ENCODE data around the gene GRIFIN. TPM values are rescaled to one million over a fixed set of nuclear protein-coding genes. Genes with fewer than 3 reads are reported as not detected.

The GRIFIN gene
- total and polyA plus RNA-seq, 7 donors: not detected

GRCh38 chr7:2500701-2501100 lies 24.5 kb upstream of the GRIFIN start:
- Histone ChIP-seq H3K4me1 (no peaks in the 10 kb centered on the region), H3K27ac (no peak overlapping the region), H3K9me3 (no peaks in the 10 kb centered on the region), H3K4me3 (no peak overlapping the region), H3K36me3 (ENCODE audit: insufficient read depth in 1 of 2, low read depth in 1 of 2) (no peaks in the 10 kb centered on the region), H3K27me3 (ENCODE audit: insufficient read depth in 3 of 3, low read length in 2 of 3) (peaks cover 0 to 21% (median 3%) of the 10 kb centered on the region in 3 donors)
- 88 to 92% (median 89%) methylated on average over 12 of the region's 12 CpGs for whole genome bisulfite sequencing, 3 donors
- DNase-seq (no peak), ATAC-seq (no peak)
- no peak for TF ChIP-seq CTCF (IDR thresholded peaks at IDR 0.05)
- intact Hi-C loops (cut with DNase I): loop anchor here in 1 of 2 donors (5.0 kb wide), 1 partner anchor 373 kb away; no protein-coding TSS in a partner anchor

GRCh38 chr7:2499719-2500430 lies 23.7 kb upstream of the GRIFIN start:
- 83 to 89% (median 88%) methylated on average over 25 to 27 of the region's 27 CpGs for WGBS, 3 donors
- no peaks in the 10 kb centered on the region for H3K36me3 ChIP-seq (ENCODE audit: insufficient read depth in 1 of 2, low read depth in 1 of 2)
- no peak for ATAC-seq
- H3K4me3 ChIP-seq: no peak overlapping the region
- H3K27me3 ChIP-seq (ENCODE audit: insufficient read depth in 3 of 3, low read length in 2 of 3): peaks cover 0 to 28% (median 6%) of the 10 kb centered on the region in 3 donors
- intact Hi-C loops (cut with DNase I): loop anchor here in 1 of 2 donors (5.0 kb wide), 1 partner anchor 373 kb away; no protein-coding TSS in a partner anchor
- no peak for TF ChIP-seq CTCF (IDR thresholded peaks at IDR 0.05)
- no peaks in the 10 kb centered on the region for H3K9me3 ChIP-seq
- H3K27ac ChIP-seq: no peak overlapping the region
- no peak for DNase-seq
- no peaks in the 10 kb centered on the region for H3K4me1 ChIP-seq

- no peak overlapping the region for H3K27ac ChIP-seq
- no peaks in the 10 kb centered on the region for H3K36me3 ChIP-seq (ENCODE audit: insufficient read depth in 1 of 2, low read depth in 1 of 2)
- H3K9me3 ChIP-seq: no peaks in the 10 kb centered on the region
- intact Hi-C loops (cut with DNase I): no loop called here
- H3K27me3 ChIP-seq (ENCODE audit: insufficient read depth in 3 of 3, low read length in 2 of 3): peaks cover 0 to 35% (median 6%) of the 10 kb centered on the region in 3 donors
- TF ChIP-seq CTCF (IDR thresholded peaks at IDR 0.05): no peak
- H3K4me1 ChIP-seq: no peaks in the 10 kb centered on the region
- WGBS, 3 donors: 80 to 81% (median 81%) methylated on average over 7 of the region's 7 CpGs
- DNase-seq (no peak), ATAC-seq (no peak)
- no peak overlapping the region for H3K4me3 ChIP-seq
Observed at GRCh38 chr7:2499181-2499580, 23.0 kb upstream of the GRIFIN start.

- Histone ChIP-seq H3K27me3 (ENCODE audit: insufficient read depth in 3 of 3, low read length in 2 of 3) (peaks cover 0 to 40% (median 6%) of the 10 kb centered on the region in 3 donors), H3K4me1 (no peaks in the 10 kb centered on the region), H3K36me3 (ENCODE audit: insufficient read depth in 1 of 2, low read depth in 1 of 2) (no peaks in the 10 kb centered on the region), H3K27ac (no peak overlapping the region), H3K4me3 (no peak overlapping the region), H3K9me3 (no peaks in the 10 kb centered on the region)
- DNase-seq (no peak), ATAC-seq (no peak)
- 57 to 72% (median 65%) methylated on average over 6 of the region's 6 CpGs for WGBS, 3 donors
- no peak for TF ChIP-seq CTCF (IDR thresholded peaks at IDR 0.05)
- intact Hi-C loops (cut with DNase I): no loop called here
Observed at GRCh38 chr7:2498708-2499107, 22.5 kb upstream of the GRIFIN start.

Data from psoas muscle (tissue), 8 donors.